Endothelial cell of umbilical vein (primary cell): ENCODE results near the gene CCDC15. TPM values are rescaled to one million over a fixed set of nuclear protein-coding genes. Genes with fewer than 3 reads are reported as not detected.

Experiments used
- BruUV-seq: library from RNA; stranded (reverse); fragments of 400-500 nt; replicated peaks from 2 replicates; lab custom pipeline; 2021; lab: Mats Ljungman, UMichigan
- CTCF ChIA-PET: fragments of 300-600, 350-600 bp; sonication (Branson Sonifier 250); formaldehyde crosslinking; loops from one replicate; lab custom pipeline; 2021; ENCODE audit warnings: antibody characterized with exemption, inconsistent platforms; lab: Charles Lee
- POLR2A ChIA-PET: fragments of 300-600, 350-600 bp; sonication (Branson Sonifier 250); formaldehyde crosslinking; loops from one replicate; lab custom pipeline; 2021; ENCODE audit warnings: antibody characterized with exemption, inconsistent platforms; lab: Charles Lee
- DNase-seq: peaks from one replicate; pipeline ENCODE4 v3.0.0-alpha.2; 2011; ENCODE audit warnings: low read depth, low spot score
- FAIRE-seq: peaks from 2 replicates; lab custom pipeline; 2011; peaks lifted over from hg19 to GRCh38; lab: Jason Lieb, UNC
- H2AFZ ChIP-seq: 2 replicates; pipeline ENCODE4 v1.6.0; 2012; ENCODE audit warnings: low read depth, low read length, control low read depth, inconsistent platforms
- H3K27ac ChIP-seq: 2 replicates; pipeline ENCODE4 v1.5.1; 2011; ENCODE audit warnings: low read depth, mild to moderate bottlenecking, control low read depth, low read length, moderate library complexity; ENCODE audit not compliant: insufficient read depth
- H3K27me3 ChIP-seq, 2 experiments: 2 replicates each; pipeline versions ENCODE4 v1.6.0 to v1.6.1; 2011; ENCODE audit warnings: low read length in 2 of 2, mixed read lengths in 1 of 2; ENCODE audit not compliant: control insufficient read depth in 2 of 2, insufficient read depth in 2 of 2
- H3K36me3 ChIP-seq, 2 experiments: 2 replicates in 1 of 2; 3 replicates in 1 of 2; pipeline ENCODE4 v1.5.1; 2011; ENCODE audit warnings: low read length in 2 of 2, mild to moderate bottlenecking in 1 of 2, moderate library complexity in 1 of 2; ENCODE audit not compliant: control insufficient read depth in 2 of 2, insufficient read depth in 2 of 2; ENCODE audit errors: extremely low read depth in 1 of 2
- H3K4me1 ChIP-seq: 3 replicates; pipeline ENCODE4 v1.5.1; 2011; ENCODE audit warnings: mild to moderate bottlenecking, low read length; ENCODE audit not compliant: control insufficient read depth, insufficient read depth; ENCODE audit errors: extremely low read depth
- H3K4me2 ChIP-seq: 2 replicates; pipeline ENCODE4 v1.6.1; 2011; ENCODE audit warnings: low read length, control low read depth, mixed read lengths; ENCODE audit not compliant: insufficient read depth
- H3K4me3 ChIP-seq, 3 experiments: fragments of 200-600 bp in 1 of 3; sonication (generic), shearing (Covaris generic) in 1 of 3; replicated peaks in 1 of 3; 2 replicates each; pipeline ENCODE4 v1.5.1; 2011 to 2016; ENCODE audit warnings: control low read depth in 3 of 3, low read length in 3 of 3, mild to moderate bottlenecking in 2 of 3, inconsistent platforms in 1 of 3, low read depth in 1 of 3, moderate library complexity in 1 of 3; ENCODE audit not compliant: insufficient read depth in 1 of 3
- H3K79me2 ChIP-seq: 2 replicates; pipeline ENCODE4 v1.6.0; 2012; ENCODE audit warnings: low read length, inconsistent platforms; ENCODE audit not compliant: control insufficient read depth, insufficient read depth
- H3K9ac ChIP-seq: replicated peaks from 2 replicates; pipeline ENCODE3; 2011; ENCODE audit warnings: low read length, control low read depth; ENCODE audit not compliant: insufficient read depth; ENCODE audit errors: extremely low read depth
- H3K9me1 ChIP-seq: replicated peaks from 3 replicates; pipeline ENCODE4 v1.6.0; 2011; ENCODE audit warnings: mild to moderate bottlenecking, low read length; ENCODE audit not compliant: control insufficient read depth, insufficient read depth; ENCODE audit errors: extremely low read depth
- H3K9me3 ChIP-seq: replicated peaks from 2 replicates; pipeline ENCODE4 v1.5.1; 2012; ENCODE audit warnings: low read length, inconsistent platforms; ENCODE audit not compliant: control insufficient read depth, insufficient read depth
- H4K20me1 ChIP-seq: replicated peaks from 2 replicates; pipeline ENCODE3; 2011; ENCODE audit warnings: mild to moderate bottlenecking, low read length; ENCODE audit not compliant: control insufficient read depth, insufficient read depth; ENCODE audit errors: extremely low read depth
- POLR2A ChIP-seq: IDR thresholded peaks from 2 replicates; pipeline ENCODE4 v1.6.1; 2012; ENCODE audit warnings: low read depth, mild to moderate bottlenecking, control low read depth, low read length
- dilution Hi-C: fragments of 300-500 bp; cut with MboI; formaldehyde crosslinking; loops from one replicate; pipeline ENCODE4 v1.15.0; 2019; ENCODE audit warnings: low sequenced_read_pairs; ENCODE audit not compliant: extremely low pct_ligation_motif_present
- intact Hi-C: fragments of 100-400 bp; cut with micrococcal nuclease; formaldehyde crosslinking; loops from one replicate; pipeline ENCODE4 v1.10.0; 2022
- polyA plus RNA-seq, 4 experiments: library from polyadenylated mRNA; depleted of rRNA in 3 of 4; stranded (reverse) in 3 of 4; unstranded in 1 of 4; fragments of >200 nt; gene quantifications; 2 replicates each; pipeline versions ENCODE4 v1.2.1 to v1.2.3, GENCODE V29; 2011 to 2012; ENCODE audit warnings: missing spikeins in 1 of 4
- total RNA-seq: library from RNA; stranded (reverse); gene quantifications from 2 replicates; pipeline ENCODE4 v1.2.3, GENCODE V29; 2021
- TF ChIP-seq, protein P1 (sequence below): IDR thresholded peaks from 2 replicates; pipeline ENCODE4 v1.6.1; 2011; ENCODE audit not compliant: insufficient read depth, insufficient read length
- TF ChIP-seq, protein P2 (sequence below), 2 donors: IDR thresholded peaks; 1 replicate in 1 of 2; 2 replicates in 1 of 2; pipeline ENCODE4 v1.5.1; 2011; ENCODE audit warnings: low read length in 2 of 2, mild to moderate bottlenecking in 2 of 2, moderate library complexity in 2 of 2, control low read depth in 1 of 2, inconsistent platforms in 1 of 2, low read depth in 1 of 2; ENCODE audit not compliant: insufficient read depth in 1 of 2; ENCODE audit errors: extremely low read depth in 1 of 2

The CCDC15 gene
- total and polyA plus RNA-seq, 2 donors (not counting 3 experiments of a cell fraction or from before 2014, with no cell fraction given) = 0.75 to 3.8 TPM

DNA sequence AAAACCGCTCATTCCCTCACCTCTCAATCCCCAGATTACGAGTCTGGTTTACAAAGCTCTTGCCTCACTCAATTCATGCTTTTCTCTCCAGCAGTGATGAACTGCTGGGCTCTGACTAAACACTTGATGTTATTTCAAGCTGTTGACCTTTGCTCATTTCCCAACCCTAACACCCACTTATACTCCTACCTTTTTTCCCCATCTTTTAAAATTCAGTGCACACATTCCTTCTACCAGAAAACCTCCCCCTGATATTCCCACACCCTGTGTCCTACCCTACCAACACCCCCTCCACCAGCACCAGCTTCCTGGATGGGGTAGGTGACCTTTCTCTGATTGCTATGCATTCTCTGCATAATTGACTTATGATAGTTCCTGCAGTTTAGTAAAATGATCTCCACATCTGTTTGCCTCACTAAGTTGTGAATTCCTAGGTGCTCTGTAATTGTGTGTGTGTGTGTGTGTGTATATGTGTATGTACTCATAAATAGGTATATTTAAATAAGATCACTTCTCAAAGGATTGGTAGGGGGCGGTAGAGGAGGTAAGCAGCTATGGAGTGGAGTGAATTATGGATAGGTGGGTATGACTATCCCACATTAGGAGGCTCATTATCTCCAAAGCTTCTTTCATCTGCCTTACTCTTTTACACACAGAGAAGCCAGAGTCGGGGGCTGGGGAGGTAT lies 19.0 kb upstream of the CCDC15 start:
- Histone ChIP-seq H2AFZ (no peak overlapping the region), H3K79me2 (no peaks in the 10 kb centered on the region), H3K4me2 (no peak overlapping the region), H3K4me3 (no peak overlapping the region), H3K9ac (no peak overlapping the region), H3K9me3 (no peaks in the 10 kb centered on the region), H3K36me3 (no peaks in the 10 kb centered on the region), H3K4me1 (peaks cover 6% of the 10 kb centered on the region), H4K20me1 (no peaks in the 10 kb centered on the region), H3K27me3 (peaks cover 0 to 3% of the 10 kb centered on the region in 2 experiments), H3K9me1 (no peaks in the 10 kb centered on the region), H3K27ac (no peak overlapping the region)
- ChIA-PET POLR2A (interaction anchor here (1.6 kb wide), 1 partner anchor 19 kb away, joined by 3 read pairs; the partner anchor contains the start of gene CCDC15), CTCF (interaction anchor here (0.7 to 3.2 kb wide), 6 partner anchors 8 to 59 kb away, joined by 3 to 19 read pairs (median 6); no protein-coding TSS in a partner anchor)
- DNase-seq = peak; percentile 35
- dilution Hi-C loops (no loop called here), intact Hi-C loops (loop anchor here (2.0 kb wide), 1 partner anchor 18 kb away; no protein-coding TSS in a partner anchor)
- no TSS peak for BruUV-seq
- TF ChIP-seq POLR2A = no peak
- TF ChIP-seq, protein P1, sequence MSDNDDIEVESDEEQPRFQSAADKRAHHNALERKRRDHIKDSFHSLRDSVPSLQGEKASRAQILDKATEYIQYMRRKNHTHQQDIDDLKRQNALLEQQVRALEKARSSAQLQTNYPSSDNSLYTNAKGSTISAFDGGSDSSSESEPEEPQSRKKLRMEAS = no peak
- TF ChIP-seq, protein P2, sequence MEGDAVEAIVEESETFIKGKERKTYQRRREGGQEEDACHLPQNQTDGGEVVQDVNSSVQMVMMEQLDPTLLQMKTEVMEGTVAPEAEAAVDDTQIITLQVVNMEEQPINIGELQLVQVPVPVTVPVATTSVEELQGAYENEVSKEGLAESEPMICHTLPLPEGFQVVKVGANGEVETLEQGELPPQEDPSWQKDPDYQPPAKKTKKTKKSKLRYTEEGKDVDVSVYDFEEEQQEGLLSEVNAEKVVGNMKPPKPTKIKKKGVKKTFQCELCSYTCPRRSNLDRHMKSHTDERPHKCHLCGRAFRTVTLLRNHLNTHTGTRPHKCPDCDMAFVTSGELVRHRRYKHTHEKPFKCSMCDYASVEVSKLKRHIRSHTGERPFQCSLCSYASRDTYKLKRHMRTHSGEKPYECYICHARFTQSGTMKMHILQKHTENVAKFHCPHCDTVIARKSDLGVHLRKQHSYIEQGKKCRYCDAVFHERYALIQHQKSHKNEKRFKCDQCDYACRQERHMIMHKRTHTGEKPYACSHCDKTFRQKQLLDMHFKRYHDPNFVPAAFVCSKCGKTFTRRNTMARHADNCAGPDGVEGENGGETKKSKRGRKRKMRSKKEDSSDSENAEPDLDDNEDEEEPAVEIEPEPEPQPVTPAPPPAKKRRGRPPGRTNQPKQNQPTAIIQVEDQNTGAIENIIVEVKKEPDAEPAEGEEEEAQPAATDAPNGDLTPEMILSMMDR (IDR thresholded peaks at IDR 0.05; ENCODE audit: extremely low read depth in 1 of 2, insufficient read depth in 1 of 2, low read depth in 1 of 2, low read length in 2 of 2) = no peak
- no peak for FAIRE-seq
